NCI-H2171 treated with DMSO at 0.1 percent for 48 hours (cell line): ENCODE measurements around the gene MOG.
A peak's percentile ranks its signal among the peaks of the same experiment; 100 is the strongest.
"Not testable (repeated sequence)": the region's sequence is repeated elsewhere in the genome, so short reads cannot be mapped to it uniquely, and the experiment has no call there.

ENCODE experiments used
- DNase-seq: peaks from one replicate; lab custom pipeline; 2025; lab: John Stamatoyannopoulos, UW

The MOG gene

GRCh38 chr6:29641430-29642148 is 15.3 kb upstream of the MOG start:
- no peak for DNase-seq

DNA sequence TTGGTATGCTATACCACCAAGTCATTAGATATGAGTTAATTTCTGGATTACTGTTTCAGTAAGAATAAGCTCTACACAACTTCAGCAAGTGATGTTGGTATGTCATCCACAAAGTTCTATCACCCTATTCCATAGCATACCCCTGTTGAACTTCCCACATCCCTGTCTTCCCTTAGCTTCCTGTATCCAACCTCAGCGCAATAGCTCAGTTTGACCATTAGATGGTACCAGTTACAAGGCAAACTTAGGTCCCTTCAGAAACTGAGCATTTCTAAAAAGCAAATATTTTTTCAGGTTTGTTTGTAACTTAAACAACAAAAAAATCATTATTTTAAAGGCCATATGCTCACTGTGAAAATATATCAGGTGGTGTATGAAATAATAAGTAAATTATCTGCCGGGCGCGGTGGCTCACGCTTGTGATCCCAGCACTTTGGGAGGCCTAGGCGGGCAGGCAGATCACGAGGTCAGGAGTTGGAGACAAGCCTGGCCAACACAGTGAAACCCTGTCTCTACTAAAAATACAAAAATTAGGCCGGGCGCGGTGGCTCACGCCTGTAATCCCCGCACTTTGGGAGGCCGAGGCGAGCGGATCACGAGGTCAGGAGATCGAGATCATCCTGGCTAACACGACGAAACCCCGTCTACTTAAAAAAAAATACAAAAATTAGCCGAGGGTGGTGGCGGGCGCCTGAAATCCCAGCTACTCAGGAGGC is 8.8 kb upstream of the MOG start:
- DNase-seq = peak; percentile 20

- DNase-seq = peak; percentile 98
Observed at GRCh38 chr6:29649701-29650673, 6.9 kb upstream of the MOG start.

- peak; percentile 37 for DNase-seq
Observed at GRCh38 chr6:29651413-29652197, 5.3 kb upstream of the MOG start.

DNA sequence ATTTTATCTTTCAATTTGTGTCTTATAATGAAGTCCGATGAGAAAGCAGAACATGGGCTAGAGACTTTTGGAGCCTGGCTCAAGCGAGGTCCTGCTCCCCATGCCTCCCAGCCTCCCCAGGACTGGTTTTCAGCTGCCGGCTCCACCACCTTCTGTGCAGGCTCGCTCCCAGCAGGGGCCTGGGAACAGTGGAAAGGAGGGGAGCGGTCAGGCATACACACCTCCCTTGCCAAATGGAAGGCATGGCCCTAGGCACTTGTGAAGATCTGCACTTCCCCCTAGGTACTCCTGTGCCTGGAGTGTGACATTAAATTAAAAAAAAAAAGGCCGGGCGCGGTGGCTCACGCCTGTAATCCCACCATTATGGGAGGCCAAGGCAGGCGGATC is 4.7 kb upstream of the MOG start:
- DNase-seq = no peak

DNA sequence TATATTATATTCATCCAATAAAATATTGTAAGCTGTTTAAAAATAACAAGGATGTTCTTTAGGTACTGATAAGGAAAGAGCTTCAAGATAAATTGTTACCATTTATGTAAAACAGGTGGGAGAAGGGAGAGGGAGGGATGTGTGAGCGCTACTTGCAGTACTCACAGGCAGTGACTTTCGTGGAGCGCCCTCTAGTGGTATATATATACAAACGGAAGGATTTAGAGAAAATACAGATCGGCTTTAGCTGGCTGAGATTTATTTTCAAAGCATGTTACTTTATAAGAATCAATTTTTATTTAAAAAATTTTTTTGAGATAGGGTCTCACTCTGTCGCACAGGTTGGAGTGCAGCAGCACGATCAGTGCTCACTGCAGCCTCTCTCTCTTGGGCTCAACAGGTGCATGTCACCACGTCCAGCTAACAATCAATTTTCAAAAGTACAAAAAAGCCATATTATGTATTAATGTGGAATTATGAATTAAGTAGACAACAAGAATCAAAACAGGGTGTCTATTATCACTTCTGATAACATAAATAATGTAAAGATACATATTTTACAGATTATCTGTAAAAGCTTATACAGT is 3.3 kb upstream of the MOG start:
- DNase-seq = peak; percentile 83

DNA sequence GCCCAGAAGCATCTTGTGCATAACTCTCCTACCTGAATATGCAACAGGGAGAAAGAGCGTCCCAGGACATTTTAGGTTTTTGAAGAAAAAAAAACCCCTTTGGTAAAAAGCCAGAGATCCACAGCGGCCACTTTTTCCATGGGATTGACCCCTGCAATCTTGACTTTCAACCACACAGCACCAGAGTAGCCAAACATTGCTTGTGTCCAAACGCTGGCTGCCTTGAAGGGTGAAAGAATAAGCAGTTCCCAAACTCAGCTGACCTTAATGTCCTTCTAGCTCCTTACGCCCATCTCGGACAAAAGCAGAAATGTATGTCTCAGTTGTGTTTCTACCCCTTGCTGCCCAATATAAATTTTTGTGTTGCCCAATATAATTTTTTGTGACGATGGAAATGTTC is 1.2 kb upstream of the MOG start:
- no peak for DNase-seq

DNA sequence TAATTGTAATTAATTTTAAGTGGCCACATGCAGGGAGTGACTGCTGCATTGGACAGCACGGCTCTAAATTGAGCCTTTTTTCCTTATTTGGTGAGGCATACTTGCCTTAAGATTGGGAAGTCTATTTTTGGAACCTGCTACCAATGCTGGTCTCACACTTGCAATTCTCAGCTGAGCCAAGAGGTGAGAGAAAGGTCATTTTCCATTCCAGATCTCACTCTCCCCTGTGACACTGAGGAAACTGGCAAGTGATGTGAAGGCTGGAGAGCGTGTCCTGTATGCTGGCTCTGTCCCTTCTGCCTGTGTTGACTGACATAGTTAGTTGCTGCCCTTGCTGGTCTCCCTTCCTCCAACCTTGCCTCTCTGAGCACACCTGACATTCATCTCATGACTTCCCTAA is 735 bp upstream of the MOG start:
- DNase-seq = no peak

DNA sequence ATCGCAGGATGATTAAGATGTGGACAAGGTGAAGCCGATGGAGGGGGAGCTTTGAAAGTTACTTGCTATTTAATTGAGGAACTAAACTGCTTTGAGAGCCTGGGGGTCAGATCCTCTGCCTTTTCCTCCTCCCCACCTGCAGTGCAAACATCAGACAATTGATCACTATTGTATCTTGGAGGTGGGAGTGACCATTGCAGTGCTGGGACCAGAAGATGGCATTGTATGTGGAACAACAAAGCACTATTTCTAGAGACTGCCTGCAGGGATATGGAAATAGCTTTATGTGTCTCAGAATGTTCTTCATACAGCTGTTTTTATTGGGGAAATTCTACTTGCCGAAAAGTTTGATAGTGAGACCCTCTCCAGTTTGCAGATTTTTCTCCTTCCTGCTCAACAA is 4.2 kb downstream of the MOG start:
- no peak for DNase-seq

- not testable (repeated sequence) for DNase-seq
Observed at GRCh38 chr6:29661502-29662141, 4.7 kb downstream of the MOG start.

DNA sequence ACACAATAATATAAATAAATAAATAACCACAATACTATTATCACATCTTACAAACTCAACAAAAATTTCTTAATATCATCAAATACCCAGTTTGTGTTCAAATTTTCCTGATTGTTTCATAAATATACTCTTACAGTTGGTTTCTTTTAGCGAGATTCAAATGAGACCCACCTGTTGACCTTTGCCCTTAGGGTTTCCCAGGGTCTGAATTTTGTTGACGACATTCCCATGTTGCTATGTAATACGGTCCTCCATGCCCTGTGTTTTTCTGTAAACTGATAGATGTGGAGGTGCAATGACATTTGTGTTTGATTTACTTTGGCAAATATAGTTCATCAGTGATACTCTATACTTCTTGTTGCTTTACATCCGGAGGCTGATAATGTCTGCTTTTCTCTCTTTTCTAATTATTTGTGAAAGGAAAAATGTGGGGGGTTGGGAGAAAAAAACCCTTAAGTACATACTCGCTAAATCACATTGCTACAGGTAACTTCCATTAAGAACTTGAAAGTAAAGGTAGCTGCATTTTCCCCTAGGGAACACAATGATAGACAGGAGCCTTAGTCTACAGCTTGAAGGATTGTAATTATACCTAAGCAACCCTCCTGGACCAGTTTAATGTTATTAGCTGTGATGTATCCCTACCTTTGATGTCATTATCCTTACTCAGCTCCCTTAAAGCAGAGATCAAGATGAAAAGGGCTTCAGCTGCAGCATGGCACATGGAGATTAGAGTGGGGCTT is 6.6 kb downstream of the MOG start:
- no peak for DNase-seq

DNA sequence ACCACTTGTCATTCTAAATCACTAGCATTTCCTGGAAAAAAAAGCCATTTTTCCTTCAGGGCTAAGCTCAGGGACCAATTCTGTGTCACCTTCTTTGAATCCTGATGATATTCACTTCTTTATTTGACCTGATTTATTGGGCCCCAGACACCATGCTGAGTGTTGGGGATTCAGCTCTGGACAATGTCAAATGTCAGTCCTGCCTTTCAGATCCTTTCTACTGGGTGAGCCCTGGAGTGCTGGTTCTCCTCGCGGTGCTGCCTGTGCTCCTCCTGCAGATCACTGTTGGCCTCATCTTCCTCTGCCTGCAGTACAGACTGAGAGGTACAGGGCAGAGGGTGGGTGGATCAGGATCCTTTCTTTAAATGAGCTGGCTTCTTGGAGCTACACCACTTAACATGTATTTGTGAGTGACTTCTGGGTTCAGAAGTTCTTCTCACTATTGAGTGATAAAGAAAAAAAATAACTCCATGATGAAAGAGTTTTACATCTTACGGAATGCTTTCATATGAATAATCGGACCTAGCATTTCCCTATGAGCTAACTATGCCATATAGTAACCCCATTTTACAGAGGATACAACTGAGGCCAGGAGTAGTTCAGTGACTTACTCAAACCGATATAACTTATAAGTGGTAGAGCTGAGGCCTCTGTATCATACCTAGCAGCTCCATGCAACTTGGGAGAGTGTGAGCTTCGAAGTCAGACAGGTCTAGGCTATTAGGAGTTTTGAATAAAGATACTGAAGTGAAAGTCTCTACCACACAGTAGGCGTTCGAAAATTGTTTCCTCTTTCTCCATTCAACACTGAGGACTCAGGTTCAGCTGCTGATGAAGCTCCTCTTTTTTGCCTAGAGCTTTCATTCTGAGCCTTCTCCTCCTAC is 9.3 kb downstream of the MOG start:
- DNase-seq = no peak

GRCh38 chr6:29666826-29667130 is 9.9 kb downstream of the MOG start:
- DNase-seq = no peak

- DNase-seq = no peak
Observed at GRCh38 chr6:29667158-29667557, 10.3 kb downstream of the MOG start.

GRCh38 chr6:29671026-29671425 is 14.1 kb downstream of the MOG start:
- no peak for DNase-seq

- not testable (repeated sequence) for DNase-seq
Observed at GRCh38 chr6:29672116-29672515, 15.2 kb downstream of the MOG start.

GRCh38 chr6:29673161-29673560 is 16.3 kb downstream of the MOG start:
- no peak for DNase-seq

DNA sequence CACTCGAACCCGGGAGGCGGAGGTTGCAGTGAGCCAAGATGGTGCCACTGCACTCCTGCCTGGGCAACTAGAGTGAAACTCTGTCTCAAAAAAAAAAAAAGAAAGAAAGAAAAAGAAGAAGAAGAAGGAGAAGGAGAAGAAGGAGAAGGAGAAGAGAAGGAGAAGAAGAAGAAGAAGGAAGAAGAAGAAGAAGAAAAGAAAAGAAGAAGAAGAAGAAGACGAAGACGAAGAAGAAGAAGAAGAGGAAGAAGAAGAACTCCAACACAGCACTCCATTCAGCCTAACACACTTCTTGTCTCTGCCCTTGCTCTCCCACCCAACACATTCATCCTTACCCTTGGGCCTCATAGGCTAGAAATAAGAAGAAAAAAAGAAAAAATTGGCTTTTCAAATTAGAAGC is 17.1 kb downstream of the MOG start:
- no peak for DNase-seq

DNA sequence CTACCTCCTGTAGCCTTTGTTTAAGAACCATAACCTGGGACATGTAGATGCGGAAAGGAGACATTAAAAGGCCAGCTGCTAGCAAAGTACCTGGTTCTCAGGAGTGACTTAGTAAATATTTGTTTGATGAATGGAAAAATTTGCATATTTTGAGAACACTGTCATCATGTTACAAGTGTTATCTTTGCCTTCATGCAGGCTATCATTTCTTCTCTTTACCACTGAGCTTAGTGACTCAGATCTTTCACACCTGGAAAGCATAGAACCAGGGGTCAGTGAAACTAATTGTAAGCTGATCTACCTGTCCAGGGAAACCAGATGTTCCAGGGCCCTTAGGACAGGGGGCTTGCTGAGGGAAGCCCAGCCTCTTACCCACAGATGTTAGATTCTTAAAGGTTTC is 18.7 kb downstream of the MOG start:
- DNase-seq = no peak
